ENCODE measurements around the gene MSI2.

- TF ChIP-seq CTCF (IDR thresholded peaks at IDR 0.05) (no peak), POLR2A (IDR thresholded peaks at IDR 0.05) (no peak)
Observed at GRCh38 chr17:57733085-57733484, 476.8 kb downstream of the MSI2 start.

All from thyroid gland (tissue), 4 donors.